Ovary (tissue), 1 donor: Measurements from ENCODE around the gene LDLRAD4.

Experiments
- EP300 ChIP-seq: sonication (generic); formaldehyde crosslinking; IDR thresholded peaks from one replicate; pipeline ENCODE4 v1.6.1; 2017; ENCODE audit warnings: antibody characterized with exemption
- POLR2A ChIP-seq: fragments of 450-650 bp; IDR thresholded peaks from one replicate; pipeline ENCODE4 v1.6.1; 2017; ENCODE audit warnings: antibody characterized with exemption, mild to moderate bottlenecking, moderate library complexity

DNA sequence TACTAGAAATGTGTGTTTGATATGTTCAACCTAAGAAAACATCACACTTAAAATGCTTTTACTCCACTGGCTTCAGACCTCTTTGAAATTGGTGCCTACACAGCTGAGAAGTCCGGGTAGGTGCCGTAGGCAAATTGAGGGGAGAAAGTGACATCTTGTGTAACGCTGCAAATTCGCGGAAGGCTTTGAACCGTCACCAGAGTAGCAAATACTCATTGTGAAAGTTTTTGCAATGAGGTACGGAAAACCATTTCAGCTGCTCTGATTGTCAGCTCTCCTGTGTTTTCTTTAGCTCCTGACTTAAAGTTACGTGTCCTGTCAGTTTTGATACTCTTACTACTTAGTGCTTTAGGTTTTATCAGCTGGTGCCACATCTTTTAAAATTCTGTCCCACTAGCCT, 283.3 kb downstream of the LDLRAD4 start:
- TF ChIP-seq POLR2A (no peak), EP300 (no peak)
